Fibroblast of skin of right quadriceps (primary cell): ENCODE results near the gene ARNT2.
"Not testable (repeated sequence)": the region's sequence is repeated elsewhere in the genome, so short reads cannot be mapped to it uniquely, and the experiment has no call there.

Experiments used
- DNase-seq: peaks from one replicate; pipeline ENCODE4 v3.0.0-alpha.2; 2013

Gene ARNT2

DNA sequence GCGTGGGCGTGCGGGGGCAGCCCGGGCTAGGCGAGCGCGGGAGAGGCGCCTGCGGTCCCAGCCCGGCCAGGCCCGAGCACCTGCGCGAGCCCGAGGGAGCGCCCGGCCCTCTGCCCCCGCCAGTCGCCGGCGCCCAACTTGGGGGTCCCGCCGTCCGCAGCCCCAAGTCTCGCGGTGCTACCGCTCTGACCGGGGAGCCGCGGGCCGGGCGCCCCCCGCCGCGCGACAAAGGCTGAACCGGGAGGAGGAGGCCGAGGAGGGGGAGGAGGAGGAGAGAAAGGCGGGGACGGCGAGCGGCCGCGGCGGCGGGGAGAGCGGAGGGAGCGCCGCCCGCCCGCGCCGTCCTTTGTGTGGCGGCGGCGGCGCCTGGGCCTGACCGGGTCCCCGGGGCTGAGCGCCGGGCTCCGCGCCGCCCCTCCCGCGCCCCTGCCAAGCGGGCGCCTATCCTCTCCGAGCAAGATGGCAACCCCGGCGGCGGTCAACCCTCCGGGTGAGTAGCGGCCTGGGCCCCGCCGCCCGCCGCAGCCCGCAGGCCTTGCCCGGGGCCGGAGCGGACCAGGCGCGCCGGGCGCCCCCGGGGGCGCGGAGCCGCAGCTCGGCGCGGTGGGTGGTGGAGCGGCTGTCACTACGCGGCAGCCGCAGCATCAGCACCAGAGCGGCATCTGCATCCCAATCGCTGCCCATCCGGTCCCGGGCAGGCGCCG is at the start of gene ARNT2:
ARNT2 (plus strand) TSS at position 326 of the 704 bp plus-strand sequence; CDS start at position 460, 134 bp downstream.
- peak; percentile 46 for DNase-seq

- DNase-seq: no peak
These were observed 37.1 kb upstream of the ARNT2 start for GRCh38 chr15:80367094-80367493.

DNA sequence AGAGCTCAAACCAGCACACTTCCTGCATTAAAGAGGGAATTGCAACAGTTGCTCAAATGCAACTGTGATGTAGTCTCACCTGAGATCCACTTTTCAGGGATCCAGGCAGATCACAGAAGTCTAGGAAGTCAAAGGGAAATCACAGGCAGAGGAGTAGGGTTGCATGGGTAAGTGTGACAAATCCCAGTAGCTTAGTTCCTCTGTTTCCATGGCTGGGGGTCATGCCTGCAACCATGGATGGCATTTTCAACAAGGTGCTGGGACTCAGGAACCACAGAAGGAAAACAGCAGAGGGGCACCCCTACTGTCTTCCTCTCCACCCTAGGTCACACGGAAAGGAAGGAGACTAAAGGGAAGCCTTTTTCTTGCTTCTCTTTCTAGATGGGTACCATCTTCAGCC is 36.5 kb upstream of the ARNT2 start:
- no peak for DNase-seq

- no peak for DNase-seq
These were observed 32.3 kb upstream of the ARNT2 start for GRCh38 chr15:80371924-80372323.

- no peak for DNase-seq
These were observed 29.7 kb upstream of the ARNT2 start for GRCh38 chr15:80374441-80374840.

DNA sequence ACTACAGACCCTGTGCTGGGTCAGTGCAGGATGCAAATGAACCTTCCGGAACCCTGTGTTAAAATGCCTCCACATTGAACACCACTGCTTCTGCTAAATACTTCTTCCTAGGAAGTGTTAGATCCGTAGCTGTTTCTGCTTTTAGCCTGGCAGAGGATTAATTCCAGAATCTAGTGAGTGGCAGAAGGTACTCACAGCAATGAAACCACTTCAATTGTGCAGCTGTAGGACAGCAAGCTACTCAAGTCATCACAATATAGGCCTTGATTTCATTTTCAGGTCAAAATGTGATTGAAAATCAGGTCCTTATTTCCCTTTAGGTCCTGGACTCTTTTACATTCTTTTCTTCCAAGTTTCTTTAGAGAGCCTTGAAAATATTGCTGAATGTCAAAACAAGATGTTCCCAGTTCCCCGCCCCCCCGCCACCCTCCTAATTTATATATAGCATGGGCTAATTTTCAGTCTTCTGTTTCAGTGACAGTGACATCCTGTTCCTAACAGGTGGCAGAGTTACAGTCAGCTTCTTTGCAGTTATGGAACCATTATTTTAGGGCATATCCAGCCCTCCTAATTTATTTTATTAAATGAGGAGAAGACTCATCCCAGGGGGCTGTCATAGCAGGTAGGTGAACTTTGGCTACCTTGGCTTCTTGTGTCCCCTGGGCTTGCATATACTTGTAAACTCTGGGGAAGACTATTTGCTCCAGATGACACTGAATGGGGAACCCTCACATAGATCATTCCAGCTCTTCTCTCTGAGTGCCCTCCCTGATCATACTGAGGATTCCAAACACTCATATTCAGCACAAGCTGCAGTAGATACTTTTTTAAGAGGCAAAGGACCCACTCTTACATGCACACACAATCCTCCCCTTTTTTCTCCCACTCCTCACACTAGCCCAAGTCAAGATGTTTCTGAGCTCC is 28.0 kb upstream of the ARNT2 start:
- no peak for DNase-seq

- no peak for DNase-seq
These were observed 24.5 kb upstream of the ARNT2 start for GRCh38 chr15:80379693-80380092.

GRCh38 chr15:80380154-80380553 is 24.0 kb upstream of the ARNT2 start:
- no peak for DNase-seq

DNA sequence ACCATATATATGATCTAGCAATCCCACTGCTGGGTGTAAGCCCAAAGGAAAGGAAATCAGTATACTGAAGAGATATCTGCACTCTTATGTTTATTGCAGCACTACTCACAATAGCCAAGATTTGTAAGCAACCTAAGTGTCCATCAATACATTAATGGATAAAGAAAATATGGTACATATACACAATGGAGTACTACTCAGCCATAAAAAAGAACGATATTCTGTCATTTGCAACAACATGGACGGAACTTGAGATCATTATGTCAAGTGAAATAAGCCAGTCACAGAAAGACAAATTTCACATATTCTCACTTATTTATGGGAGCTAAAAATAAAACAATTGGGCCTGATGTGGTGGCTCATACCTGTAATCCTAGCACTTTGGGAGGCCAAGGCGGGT is 21.9 kb upstream of the ARNT2 start:
- DNase-seq: no peak

DNA sequence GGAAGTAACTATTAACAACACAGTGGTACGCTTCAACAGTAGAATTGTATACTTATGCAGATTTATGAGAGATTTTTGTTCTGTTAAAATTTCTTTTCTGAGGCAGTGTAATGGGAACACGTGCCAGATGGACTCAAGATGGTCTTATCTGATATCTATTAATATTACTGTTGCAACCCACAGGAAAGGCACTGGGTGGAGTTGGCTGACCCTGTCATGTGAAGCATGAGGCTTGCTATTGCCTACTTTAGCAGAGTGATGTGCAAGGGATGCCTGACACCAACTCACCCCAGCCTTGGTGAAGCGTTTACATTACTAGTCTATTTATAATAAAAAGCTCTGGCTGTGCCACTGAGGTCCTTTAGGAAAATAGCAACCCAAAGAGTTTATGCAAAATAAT is 19.8 kb upstream of the ARNT2 start:
- no peak for DNase-seq

- no peak for DNase-seq
These were observed 18.0 kb upstream of the ARNT2 start for GRCh38 chr15:80386151-80386550.

GRCh38 chr15:80388326-80388725 is 15.9 kb upstream of the ARNT2 start:
- DNase-seq: no peak

DNA sequence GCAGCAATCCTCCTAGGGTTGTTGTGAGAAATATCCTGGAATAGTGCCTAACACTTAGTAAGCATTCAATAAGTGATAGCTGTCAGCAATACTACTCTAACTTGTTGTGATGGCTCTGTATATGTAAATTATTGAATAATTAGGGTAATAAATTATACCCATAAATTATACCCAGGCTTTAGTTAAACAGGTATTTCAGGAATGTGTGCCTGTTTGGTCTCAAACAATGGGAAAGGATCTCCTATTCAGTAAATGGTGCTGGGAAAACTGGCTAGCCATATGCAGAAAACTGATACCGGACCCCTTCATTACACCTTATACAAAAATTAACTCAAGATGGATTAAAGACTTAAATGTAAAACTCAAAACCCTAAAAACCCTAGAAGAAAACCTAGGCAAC is 14.8 kb upstream of the ARNT2 start:
- DNase-seq: no peak

DNA sequence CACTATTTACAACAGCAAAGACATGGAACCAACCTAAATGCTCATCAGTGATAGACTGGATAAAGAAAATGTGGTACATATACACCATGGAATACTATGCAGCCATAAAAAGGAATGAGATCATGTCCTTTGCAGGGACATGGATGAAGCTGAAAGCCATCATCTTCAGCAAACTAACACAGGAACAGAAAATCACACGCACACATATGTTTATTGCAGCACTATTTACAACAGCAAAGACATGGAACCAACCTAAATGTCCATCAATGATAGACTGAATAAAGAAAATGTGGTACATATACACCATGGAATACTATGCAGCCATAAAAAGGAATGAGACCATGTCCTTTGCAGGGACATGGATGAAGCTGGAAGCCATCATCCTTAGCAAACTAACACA is 13.2 kb upstream of the ARNT2 start:
- DNase-seq: not testable (repeated sequence)

DNA sequence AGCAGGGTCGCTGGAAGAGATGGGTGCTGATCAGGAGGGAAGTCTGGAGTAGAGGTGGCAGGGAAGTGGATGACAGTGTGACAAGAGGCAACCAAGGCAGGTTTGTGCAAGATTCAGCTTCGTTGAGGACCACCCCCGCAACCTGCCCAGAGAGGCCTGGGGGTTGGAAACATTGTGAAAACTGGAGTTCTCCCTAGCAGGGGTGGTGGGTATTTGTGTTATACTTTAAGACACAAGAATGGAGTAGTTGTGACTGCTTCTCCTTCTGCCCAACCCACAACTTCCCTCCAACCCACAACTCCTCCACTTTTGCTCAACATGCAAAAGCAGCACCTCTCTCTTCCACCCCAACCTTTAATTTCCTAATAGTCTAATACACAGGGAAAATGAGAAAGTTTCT is 8.6 kb upstream of the ARNT2 start:
- no peak for DNase-seq

DNA sequence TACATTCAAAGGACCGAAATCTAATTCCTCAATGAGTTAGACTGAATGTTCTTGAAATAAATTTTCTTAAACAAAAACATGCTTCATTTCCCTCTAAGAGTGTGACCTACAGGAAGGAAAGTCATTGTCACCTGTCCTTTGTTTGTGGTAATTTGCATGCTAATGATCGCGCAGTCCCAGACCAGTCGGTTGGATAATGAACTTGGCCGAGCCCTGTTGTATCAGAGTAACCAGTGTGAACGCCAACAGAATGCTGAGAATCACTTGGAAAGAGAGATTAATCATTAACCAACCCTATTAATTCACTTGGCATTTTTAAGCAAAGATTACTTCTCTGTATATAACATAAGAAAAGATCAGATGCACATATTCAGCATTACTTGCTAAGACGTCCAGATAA is 8.1 kb upstream of the ARNT2 start:
- DNase-seq: no peak

DNA sequence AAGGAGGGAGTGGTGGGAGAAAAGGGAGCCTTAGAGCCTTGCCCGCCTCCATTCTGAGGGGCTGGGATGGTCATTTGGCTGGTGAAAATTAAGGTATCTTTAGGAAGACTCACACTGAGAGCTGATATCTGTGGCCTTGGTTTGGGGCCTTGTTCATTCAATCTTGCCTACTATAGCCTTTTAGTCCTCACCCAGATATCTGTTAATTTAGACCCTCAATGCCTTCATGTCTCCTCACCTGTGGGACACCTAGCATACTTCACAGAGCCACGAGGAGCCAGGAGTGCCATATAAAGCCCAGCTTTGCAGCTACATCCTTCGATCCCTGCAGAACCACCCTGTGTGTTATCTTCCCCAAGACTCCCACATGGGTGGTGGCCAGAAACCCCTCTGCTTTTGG is 4.7 kb upstream of the ARNT2 start:
- DNase-seq: no peak

- peak; percentile 7 for DNase-seq
These were observed 2.7 kb upstream of the ARNT2 start for GRCh38 chr15:80401456-80401855.

- DNase-seq: no peak
These were observed 1.8 kb upstream of the ARNT2 start for GRCh38 chr15:80402339-80402738.

- no peak for DNase-seq
These were observed 498 bp upstream of the ARNT2 start for GRCh38 chr15:80403712-80404056.

DNA sequence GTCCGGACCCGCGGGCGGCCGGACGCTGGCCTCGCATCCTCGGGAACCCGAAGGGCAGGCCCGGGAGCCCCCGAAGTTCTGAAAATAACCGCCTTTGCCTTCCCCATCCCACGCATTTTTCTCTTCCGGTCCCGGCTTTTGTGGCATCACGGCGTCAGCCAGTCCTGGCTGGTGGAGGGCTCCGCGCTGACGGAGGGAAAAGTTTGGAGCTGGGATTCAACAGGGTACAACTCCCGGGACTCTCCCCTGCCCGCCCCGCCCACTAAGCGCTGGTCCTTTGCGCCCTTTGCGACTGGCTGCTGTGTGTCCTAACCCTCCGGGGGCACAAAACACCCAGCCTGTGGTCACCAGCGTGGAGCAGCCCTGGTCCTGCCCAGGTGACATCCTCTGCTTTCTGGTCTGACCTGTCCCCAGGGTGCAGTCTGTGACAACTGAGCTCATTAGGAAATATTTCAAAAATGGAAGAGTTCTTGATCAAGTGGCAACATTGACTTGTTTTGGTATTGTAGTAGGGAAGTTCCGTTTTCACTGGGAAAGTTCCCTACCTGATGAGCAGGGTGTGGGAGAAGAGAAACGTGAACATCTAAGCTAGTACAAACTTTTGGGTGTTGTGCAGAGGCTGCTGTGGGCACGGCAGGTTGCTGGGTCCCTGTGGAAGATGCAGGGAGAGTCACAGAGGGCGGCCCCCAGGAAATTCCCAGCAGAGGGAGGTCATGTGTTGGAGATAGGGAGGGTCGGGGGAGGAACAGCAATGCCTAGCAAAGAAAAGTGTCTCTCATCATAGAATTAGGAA is 775 bp downstream of the ARNT2 start:
- DNase-seq: peak; percentile 32

GRCh38 chr15:80405554-80405850 is 1.3 kb downstream of the ARNT2 start:
- DNase-seq: no peak

DNA sequence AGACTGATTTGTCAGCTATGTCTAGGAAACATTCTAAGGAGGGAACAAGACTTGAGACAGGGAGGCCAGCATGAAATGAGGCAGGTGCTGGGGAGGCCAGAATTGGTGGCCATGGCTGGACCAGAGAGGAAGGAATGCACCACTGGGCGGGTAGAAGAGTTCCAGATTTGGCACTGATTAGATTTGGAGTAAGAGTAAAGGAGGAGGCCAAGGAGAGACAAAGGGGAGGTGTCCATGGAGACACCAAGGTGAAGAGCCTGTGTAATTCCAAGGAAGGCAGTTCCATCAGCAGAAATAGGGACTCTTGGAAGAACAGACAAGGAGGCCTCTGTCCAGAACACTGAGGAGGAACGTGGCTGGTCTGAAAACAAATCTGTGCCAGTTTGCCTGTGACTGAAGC is 1.8 kb downstream of the ARNT2 start:
- DNase-seq: no peak

DNA sequence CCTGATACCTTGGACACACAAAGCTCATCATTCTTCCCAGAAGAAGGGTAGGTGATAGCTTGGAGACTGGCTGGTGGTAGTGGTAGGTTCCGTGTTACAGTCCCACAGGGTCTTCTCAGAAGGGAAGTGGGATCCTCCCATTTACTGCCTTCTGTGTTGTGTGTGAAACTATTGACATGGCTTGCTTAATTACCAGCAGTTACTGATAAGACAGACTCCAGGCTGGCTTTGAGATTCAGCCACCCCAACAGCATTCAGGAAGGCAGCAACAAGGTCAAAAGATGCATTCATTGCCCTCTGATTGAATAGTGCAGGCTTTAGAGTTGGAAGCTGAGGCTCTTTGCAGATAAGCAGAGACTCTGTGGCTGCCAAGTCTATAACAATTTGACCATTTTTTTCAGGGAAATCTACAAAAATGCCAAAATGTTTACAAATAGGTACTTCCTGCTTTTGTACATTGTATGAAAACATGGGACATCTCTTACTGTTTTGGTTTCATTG is 7.7 kb downstream of the ARNT2 start:
- DNase-seq: no peak
